HepG2 (cell line): ENCODE data around the gene STX1B. TPM values are rescaled to one million over a fixed set of nuclear protein-coding genes. Genes with fewer than 3 reads are reported as not detected.

ENCODE experiments used
- BRD4 ChIP-seq: sonication (generic); formaldehyde crosslinking; IDR thresholded peaks from 2 replicates; pipeline ENCODE4 v1.4.0; 2020; ENCODE audit warnings: missing genetic modification reagents
- CCDC6 ChIP-seq: sonication (generic); formaldehyde crosslinking; IDR thresholded peaks from 2 replicates; pipeline ENCODE4 v1.8.1; 2022; ENCODE audit warnings: mild to moderate bottlenecking, missing genetic modification reagents, moderate library complexity
- GATAD2A ChIP-seq: IDR thresholded peaks from 2 replicates; pipeline ENCODE4 v1.6.1; 2016
- GLI4 ChIP-seq: sonication (generic); formaldehyde crosslinking; IDR thresholded peaks from 2 replicates; pipeline ENCODE4 v1.5.1; 2020; ENCODE audit warnings: missing genetic modification reagents, mild to moderate bottlenecking, moderate library complexity, borderline replicate concordance
- HOXD1 ChIP-seq: sonication (generic); formaldehyde crosslinking; IDR thresholded peaks from 2 replicates; pipeline ENCODE4 v1.5.0; 2020; ENCODE audit warnings: missing genetic modification reagents
- MLLT10 ChIP-seq: sonication (generic); formaldehyde crosslinking; IDR thresholded peaks from 2 replicates; pipeline ENCODE4 v1.4.0; 2020; ENCODE audit warnings: missing genetic modification reagents
- SOX13 ChIP-seq, 3 experiments: fragments of 450-650 bp in 1 of 3; sonication (generic) in 1 of 3; formaldehyde crosslinking in 1 of 3; IDR thresholded peaks in 2 of 3; conservative IDR thresholded peaks in 1 of 3; 2 replicates each; pipeline versions ENCODE4 v1.5.0 to v1.6.1; 2016 to 2020; ENCODE audit warnings: antibody characterized with exemption in 1 of 3, mild to moderate bottlenecking in 1 of 3, missing compliant biosample characterization in 1 of 3, missing genetic modification reagents in 1 of 3, moderate library complexity in 1 of 3
- SP5 ChIP-seq: IDR thresholded peaks from 2 replicates; pipeline ENCODE4 v1.6.1; 2016; ENCODE audit warnings: low read depth, borderline replicate concordance
- TOPORS ChIP-seq: sonication (generic); formaldehyde crosslinking; IDR thresholded peaks from 2 replicates; pipeline ENCODE4 v1.8.0; 2023; ENCODE audit warnings: mild to moderate bottlenecking, missing genetic modification reagents
- ZFAT ChIP-seq: sonication (generic); formaldehyde crosslinking; conservative IDR thresholded peaks from 2 replicates; pipeline ENCODE4 v1.8.1; 2023; ENCODE audit warnings: missing genetic modification reagents, inconsistent platforms
- ZFY ChIP-seq: sonication (generic); formaldehyde crosslinking; IDR thresholded peaks from 2 replicates; pipeline ENCODE4 v1.4.0; 2020; ENCODE audit warnings: missing genetic modification reagents
- ZNF382 ChIP-seq: sonication (generic); formaldehyde crosslinking; IDR thresholded peaks from 2 replicates; pipeline ENCODE4 v1.5.0; 2020; ENCODE audit warnings: missing genetic modification reagents, mild to moderate bottlenecking, borderline replicate concordance
- ZNF432 ChIP-seq: sonication (generic); formaldehyde crosslinking; IDR thresholded peaks from 2 replicates; pipeline ENCODE4 v1.5.0; 2020; ENCODE audit warnings: missing genetic modification reagents, mild to moderate bottlenecking, borderline replicate concordance
- ZNF749 ChIP-seq: sonication (generic); formaldehyde crosslinking; IDR thresholded peaks from 2 replicates; pipeline ENCODE4 v1.8.0; 2022; ENCODE audit warnings: mild to moderate bottlenecking, missing genetic modification reagents, moderate library complexity, borderline replicate concordance
- ZNF839 ChIP-seq: sonication (generic); formaldehyde crosslinking; IDR thresholded peaks from 2 replicates; pipeline ENCODE4 v1.4.0; 2020; ENCODE audit warnings: missing genetic modification reagents, mild to moderate bottlenecking, borderline replicate concordance
- polyA plus RNA-seq, 8 experiments: library from polyadenylated mRNA; depleted of rRNA in 3 of 8; stranded (reverse) in 7 of 8; unstranded in 1 of 8; fragments of >200 nt; fragmentation: Illumina TruSeq in 4 of 8; extraction: Trizol in 4 of 8; gene quantifications; 2 replicates each; pipeline versions ENCODE4 v1.2.1 to v1.2.3, GENCODE V29; 2011 to 2016; ENCODE audit warnings: low read depth in 4 of 8, missing spikeins in 1 of 8, mixed read lengths in 1 of 8; ENCODE audit not compliant: insufficient read depth in 1 of 8
- total RNA-seq, 5 experiments: library from RNA; depleted of rRNA; stranded (reverse); fragments of >200 nt; fragmentation: Illumina TruSeq; extraction: Trizol; gene quantifications; 2 replicates each; pipeline ENCODE4 v1.2.3, GENCODE V29; 2016; ENCODE audit warnings: low read depth in 1 of 5
- TF ChIP-seq, protein P1 (sequence below): sonication (generic); formaldehyde crosslinking; IDR thresholded peaks from 2 replicates; pipeline ENCODE4 v1.4.0; 2020; ENCODE audit warnings: missing genetic modification reagents, mild to moderate bottlenecking, borderline replicate concordance
- TF ChIP-seq, protein P2 (sequence below): sonication (generic); formaldehyde crosslinking; IDR thresholded peaks from 2 replicates; pipeline ENCODE4 v1.4.0; 2020; ENCODE audit warnings: missing genetic modification reagents
- TF ChIP-seq, protein P3 (sequence below): sonication (generic); formaldehyde crosslinking; IDR thresholded peaks from 2 replicates; pipeline ENCODE4 v1.8.1; 2023; ENCODE audit warnings: mild to moderate bottlenecking, missing genetic modification reagents

STX1B gene
- total and polyA plus RNA-seq, 2 of the 13 experiments (the other 11 are each of a cell fraction or from before 2014, with no cell fraction given): 2.1 to 3.0 TPM

DNA sequence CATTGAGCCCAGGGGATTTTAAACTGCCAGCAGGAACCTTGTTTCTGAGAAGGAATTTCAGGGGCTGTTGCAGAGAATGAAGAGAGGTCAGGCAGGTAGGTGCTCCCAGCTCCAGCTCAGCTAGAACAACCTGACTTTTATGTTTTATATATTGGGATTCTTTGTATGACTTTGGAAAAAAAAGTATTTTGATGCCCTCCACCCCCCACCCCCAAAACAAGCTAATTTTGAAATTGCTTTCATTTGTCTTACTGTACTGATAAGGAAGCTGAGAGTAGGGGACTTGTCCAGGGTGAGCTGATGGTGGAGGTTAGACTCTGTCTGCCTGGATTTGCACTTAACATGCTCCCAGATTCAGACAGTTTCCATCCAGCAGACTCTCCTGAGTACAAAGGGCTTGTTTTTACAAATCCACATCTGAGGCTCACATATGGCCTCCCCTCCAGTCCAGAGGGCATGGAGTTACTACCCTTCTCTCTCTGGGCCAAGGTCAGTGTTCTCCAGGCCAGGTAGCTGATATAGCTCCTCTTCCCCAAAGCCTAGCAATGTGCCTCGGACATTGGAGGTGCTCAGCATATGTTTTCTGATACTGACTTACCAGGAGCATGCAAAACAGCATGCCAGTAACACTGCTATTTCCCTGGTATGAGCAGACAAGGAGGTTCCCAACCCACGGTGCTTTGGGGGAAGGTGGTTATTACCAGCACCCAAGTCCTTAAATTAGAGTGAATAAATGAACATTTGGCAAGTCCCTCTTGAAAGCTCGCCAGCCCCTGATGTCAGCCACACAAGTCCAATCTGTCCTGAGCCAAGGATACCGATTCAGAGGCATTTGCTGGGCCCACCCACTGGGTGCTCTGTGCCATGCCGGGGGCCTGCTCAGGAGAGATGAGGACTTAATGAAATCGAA is 11.3 kb downstream of the STX1B start (continued):
- TF ChIP-seq SOX13 (IDR thresholded peaks at IDR 0.05) (no peak), SOX13 (CRISPR knock-in tag; conservative IDR thresholded peaks at IDR 0.05 in 1 of 2, IDR thresholded peaks at IDR 0.05 in 1 of 2) (peak in 1 of 2 experiments; percentile 55; a peak in 1 of 4 replicates), ZNF749 (CRISPR knock-in tag) (no peak), ZNF839 (no peak), ZNF382 (no peak), ZFY (CRISPR knock-in tag) (0 out of 2 replicates have a peak, but pooled peaks have one; percentile 37), GLI4 (CRISPR knock-in tag) (0 out of 2 replicates have a peak, but pooled peaks have one; percentile 84), TOPORS (CRISPR knock-in tag) (no peak), HOXD1 (no peak), SP5 (CRISPR knock-in tag) (no peak), CCDC6 (no peak; the same call in 1 of the 2 replicates), BRD4 (CRISPR knock-in tag) (no peak), ZNF432 (CRISPR knock-in tag) (peak; percentile 92), GATAD2A (CRISPR knock-in tag) (peak; percentile 81), ZFAT (CRISPR knock-in tag) (no peak), MLLT10 (CRISPR knock-in tag) (no peak)
- TF ChIP-seq, protein P1, sequence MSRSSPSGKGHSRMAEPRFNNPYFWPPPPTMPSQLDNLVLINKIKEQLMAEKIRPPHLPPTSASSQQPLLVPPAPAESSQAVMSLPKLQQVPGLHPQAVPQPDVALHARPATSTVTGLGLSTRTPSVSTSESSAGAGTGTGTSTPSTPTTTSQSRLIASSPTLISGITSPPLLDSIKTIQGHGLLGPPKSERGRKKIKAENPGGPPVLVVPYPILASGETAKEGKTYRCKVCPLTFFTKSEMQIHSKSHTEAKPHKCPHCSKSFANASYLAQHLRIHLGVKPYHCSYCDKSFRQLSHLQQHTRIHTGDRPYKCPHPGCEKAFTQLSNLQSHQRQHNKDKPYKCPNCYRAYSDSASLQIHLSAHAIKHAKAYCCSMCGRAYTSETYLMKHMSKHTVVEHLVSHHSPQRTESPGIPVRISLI (CRISPR knock-in tag): peak; percentile 66; the same call in 1 of the 2 replicates
- TF ChIP-seq, protein P2, sequence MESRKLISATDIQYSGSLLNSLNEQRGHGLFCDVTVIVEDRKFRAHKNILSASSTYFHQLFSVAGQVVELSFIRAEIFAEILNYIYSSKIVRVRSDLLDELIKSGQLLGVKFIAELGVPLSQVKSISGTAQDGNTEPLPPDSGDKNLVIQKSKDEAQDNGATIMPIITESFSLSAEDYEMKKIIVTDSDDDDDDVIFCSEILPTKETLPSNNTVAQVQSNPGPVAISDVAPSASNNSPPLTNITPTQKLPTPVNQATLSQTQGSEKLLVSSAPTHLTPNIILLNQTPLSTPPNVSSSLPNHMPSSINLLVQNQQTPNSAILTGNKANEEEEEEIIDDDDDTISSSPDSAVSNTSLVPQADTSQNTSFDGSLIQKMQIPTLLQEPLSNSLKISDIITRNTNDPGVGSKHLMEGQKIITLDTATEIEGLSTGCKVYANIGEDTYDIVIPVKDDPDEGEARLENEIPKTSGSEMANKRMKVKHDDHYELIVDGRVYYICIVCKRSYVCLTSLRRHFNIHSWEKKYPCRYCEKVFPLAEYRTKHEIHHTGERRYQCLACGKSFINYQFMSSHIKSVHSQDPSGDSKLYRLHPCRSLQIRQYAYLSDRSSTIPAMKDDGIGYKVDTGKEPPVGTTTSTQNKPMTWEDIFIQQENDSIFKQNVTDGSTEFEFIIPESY: no peak
- TF ChIP-seq, protein P3, sequence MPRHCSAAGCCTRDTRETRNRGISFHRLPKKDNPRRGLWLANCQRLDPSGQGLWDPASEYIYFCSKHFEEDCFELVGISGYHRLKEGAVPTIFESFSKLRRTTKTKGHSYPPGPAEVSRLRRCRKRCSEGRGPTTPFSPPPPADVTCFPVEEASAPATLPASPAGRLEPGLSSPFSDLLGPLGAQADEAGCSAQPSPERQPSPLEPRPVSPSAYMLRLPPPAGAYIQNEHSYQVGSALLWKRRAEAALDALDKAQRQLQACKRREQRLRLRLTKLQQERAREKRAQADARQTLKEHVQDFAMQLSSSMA (CRISPR knock-in tag): no peak; the same call in 1 of the 2 replicates
